ENCODE measurements around the gene ITGA6.

DNA sequence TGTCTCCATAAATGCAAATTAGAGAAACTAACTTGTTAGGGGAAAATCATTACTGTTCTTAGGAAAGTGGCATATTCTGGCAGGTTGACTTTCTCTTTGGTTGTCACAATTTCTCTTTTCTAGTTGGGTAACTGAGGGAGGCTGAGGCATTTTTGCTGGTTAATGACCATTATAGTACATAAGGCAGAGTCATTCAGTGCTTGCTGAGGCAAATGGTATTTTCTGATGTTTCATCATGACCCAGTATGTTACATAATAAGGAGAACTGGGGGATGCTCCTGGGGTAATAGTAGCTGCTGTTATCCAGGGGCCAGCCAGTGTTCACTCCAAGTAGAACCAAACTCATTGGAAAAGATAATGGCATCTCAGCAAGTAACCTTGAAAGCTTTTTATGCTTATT lies 62.3 kb downstream of the ITGA6 start:
- TF ChIP-seq FOXA1 (IDR thresholded peaks at IDR 0.05) (no peak), SUZ12 (IDR thresholded peaks at IDR 0.05) (no peak), FOXM1 (IDR thresholded peaks at IDR 0.05; ENCODE audit: borderline replicate concordance) (no peak), ZNF384 (IDR thresholded peaks at IDR 0.05) (no peak)

Measured in HEK293T (cell line).